ENCODE measurements around the gene JAKMIP1.

The JAKMIP1 gene

GRCh38 chr4:6200011-6200921 lies at the start of gene JAKMIP1:
TSS of gene JAKMIP1 (minus strand) at chr4:6200549. CDS start at chr4:6112850, 87,699 bp downstream.
- no peak for TF ChIP-seq CTCF (IDR thresholded peaks at IDR 0.05; ENCODE audit: low read depth, low read length, missing control alignments)
- DNase-seq (ENCODE audit: low read depth): peak; percentile 40
- H3K4me3 ChIP-seq (ENCODE audit: low read depth, low read length): peak within 1 kb of the TSS; percentile 79

- TF ChIP-seq CTCF (IDR thresholded peaks at IDR 0.05; ENCODE audit: low read depth, low read length, missing control alignments): no peak
- no peak for DNase-seq (ENCODE audit: low read depth)
- no peak overlapping the region for H3K4me3 ChIP-seq (ENCODE audit: low read depth, low read length)
Observed at GRCh38 chr4:6248394-6248793, 48.0 kb upstream of the JAKMIP1 start.

- no peak for TF ChIP-seq CTCF (IDR thresholded peaks at IDR 0.05; ENCODE audit: low read depth, low read length, missing control alignments)
- H3K4me3 ChIP-seq (ENCODE audit: low read depth, low read length): no peak overlapping the region
- no peak for DNase-seq (ENCODE audit: low read depth)
Observed at GRCh38 chr4:6246170-6246634, 45.9 kb upstream of the JAKMIP1 start.

GRCh38 chr4:6245246-6246169 lies 45.2 kb upstream of the JAKMIP1 start:
- TF ChIP-seq CTCF (IDR thresholded peaks at IDR 0.05; ENCODE audit: low read depth, low read length, missing control alignments): no peak
- DNase-seq (ENCODE audit: low read depth): no peak

GRCh38 chr4:6242271-6243029 lies 42.1 kb upstream of the JAKMIP1 start:
- no peak overlapping the region for H3K4me3 ChIP-seq (ENCODE audit: low read depth, low read length)
- TF ChIP-seq CTCF (IDR thresholded peaks at IDR 0.05; ENCODE audit: low read depth, low read length, missing control alignments): no peak

More at GRCh38 chr4:6245246-6246169, 45.2 kb upstream of the JAKMIP1 start:
- no peak overlapping the region for H3K4me3 ChIP-seq (ENCODE audit: low read depth, low read length)

More at GRCh38 chr4:6242271-6243029, 42.1 kb upstream of the JAKMIP1 start:
- no peak for DNase-seq (ENCODE audit: low read depth)
